ENCODE data around the gene PCDH9.
"Not testable (repeated sequence)": the region's sequence is repeated elsewhere in the genome, so short reads cannot be mapped to it uniquely, and the experiment has no call there.

Gene PCDH9

GRCh38 chr13:66886264-66886663 lies 343.9 kb downstream of the PCDH9 start:
- DNase-seq, result no peak

DNA sequence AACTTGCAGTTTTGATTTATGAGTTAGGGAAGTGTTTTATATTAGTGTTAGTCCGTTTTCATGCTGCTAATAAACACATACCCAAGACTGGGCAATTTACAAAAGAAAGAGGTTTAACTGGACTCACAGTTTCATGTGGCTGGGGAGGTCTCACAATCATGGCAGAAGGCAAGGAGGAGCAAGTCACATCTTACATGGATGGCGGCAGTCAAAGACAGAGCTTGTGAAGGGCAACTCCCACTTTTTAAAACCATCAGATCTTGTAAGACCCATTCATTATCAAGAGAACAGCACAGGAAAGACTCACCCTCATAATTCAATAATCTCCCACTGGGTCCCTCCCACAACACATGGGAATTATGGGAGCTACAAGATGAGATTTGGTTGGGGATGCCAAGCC lies 349.0 kb downstream of the PCDH9 start:
- not testable (repeated sequence) for DNase-seq

GRCh38 chr13:66879988-66880387 lies 350.1 kb downstream of the PCDH9 start:
- no peak for DNase-seq

DNA sequence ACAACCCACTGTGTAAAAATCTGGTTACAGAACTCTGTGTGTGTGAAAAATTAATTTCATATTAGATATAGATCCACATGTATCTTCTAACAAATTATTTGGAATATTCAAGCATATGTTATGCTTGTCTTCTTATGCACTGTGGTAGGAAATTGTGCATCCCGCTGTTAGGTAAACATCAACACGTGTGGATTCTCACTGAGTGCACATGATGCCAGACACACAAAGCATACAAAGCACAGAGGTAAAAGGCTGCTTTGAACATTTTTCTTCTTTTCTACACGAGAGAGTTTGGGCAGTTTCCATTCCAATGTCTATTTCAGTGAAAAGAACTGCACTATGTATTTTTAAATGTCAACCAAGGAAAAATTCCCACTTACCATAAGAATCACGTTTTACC lies 354.9 kb downstream of the PCDH9 start:
- DNase-seq, result no peak

DNA sequence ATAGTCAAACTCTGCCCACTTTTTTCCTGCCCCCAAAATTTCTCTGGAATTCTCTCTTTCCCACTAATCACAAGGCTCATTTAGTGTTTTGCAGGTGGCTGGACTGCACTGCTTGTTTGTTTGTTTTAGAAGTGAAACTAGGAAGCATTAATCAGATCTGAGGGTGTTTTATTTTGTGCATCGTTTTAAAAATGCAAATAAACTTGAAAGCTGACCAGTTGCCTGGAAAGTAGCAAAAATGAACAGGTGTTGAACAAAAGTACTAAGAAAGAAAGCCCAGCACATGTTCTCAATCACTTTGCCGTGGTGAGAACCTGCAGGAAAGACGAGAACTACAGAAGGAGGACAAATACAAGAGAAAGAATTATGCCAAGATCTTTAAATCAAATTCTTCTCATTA lies 365.5 kb downstream of the PCDH9 start:
- no peak for DNase-seq

- no peak for DNase-seq
Observed at GRCh38 chr13:66860878-66861417, 369.2 kb downstream of the PCDH9 start.

DNA sequence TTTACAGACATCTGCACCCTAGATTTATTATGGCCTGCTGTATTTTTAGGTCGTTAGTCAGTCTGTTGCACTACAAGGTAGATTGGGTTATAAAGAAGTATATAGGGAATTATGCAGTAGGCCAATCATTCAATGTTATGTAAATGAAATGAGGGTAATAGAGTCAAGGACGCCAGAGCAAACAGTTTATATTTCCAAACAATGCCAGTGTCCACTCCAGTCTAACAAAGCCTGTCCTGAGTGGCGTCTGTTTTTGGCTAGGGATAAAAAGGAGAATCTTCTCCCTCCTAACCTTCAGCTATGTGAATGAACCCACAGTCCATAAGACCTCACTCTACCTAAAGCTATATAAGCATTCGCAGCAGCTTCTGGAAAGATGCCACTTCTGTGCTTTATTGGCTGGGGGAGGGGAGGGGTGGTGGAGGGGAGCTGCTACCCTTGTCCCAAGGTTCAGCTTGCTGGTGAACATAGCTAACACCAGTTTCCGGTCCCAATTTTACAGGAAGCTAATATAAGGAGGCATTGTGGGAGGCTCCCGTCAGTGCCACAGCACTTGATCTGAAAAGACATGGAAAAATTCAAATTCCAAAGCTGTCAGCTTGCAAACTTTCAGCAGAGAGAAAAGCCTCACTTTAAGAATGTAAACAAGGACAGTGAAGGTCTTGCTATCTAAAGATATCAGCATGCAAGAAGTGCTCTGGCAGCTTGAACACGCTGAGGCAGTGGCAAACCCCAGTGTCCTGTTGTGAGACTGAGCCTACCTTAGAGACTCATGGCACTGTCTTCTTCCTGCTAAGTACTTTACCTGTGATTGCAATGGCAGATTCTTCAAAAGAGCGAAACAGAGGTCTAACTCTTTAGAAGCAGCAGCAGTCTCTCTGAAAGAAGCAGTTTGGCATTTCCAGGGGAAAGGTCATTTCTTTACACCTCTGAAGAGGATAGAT lies 369.9 kb downstream of the PCDH9 start:
- no peak for DNase-seq

DNA sequence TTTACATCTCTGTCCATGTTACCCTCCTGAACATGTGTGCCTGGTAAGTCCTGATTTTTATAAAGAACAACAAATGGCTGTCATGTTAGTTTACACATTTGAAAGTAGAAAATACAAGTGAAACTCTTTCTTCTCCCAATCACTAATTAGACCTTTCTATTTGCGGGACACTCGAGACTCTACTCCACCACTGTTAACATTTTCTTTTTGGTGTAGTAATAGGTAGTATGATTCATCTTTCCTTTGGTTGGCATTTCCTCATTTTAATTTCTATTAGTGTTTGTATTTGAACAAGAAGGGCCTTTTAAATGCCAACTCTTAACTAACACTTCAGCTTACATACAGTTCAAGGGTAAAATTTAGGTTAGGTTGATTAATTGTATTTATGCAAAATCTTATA lies 371.1 kb downstream of the PCDH9 start:
- DNase-seq, result no peak

DNA sequence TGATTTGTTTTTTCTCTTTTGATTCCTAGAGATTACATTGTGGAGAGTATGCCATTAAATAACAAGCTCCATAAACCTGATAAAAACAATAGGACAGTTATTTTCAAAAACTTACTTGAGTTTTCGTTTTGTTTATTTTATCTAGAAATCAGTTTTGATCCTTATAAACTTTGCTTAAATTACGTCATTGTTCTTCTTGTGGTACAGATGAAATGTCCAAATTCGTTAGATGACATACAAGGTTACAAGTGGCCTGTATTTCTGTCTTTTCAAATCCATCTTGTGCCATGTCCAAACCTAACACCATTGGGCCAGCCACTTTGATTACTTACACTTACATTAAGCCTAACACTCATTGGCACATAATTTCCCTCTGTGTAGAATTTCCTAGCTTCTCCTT lies 372.0 kb downstream of the PCDH9 start:
- no peak for DNase-seq

GRCh38 chr13:66855131-66855530 lies 375.0 kb downstream of the PCDH9 start:
- no peak for DNase-seq

- DNase-seq, result no peak
Observed at GRCh38 chr13:66853564-66853963, 376.6 kb downstream of the PCDH9 start.

DNA sequence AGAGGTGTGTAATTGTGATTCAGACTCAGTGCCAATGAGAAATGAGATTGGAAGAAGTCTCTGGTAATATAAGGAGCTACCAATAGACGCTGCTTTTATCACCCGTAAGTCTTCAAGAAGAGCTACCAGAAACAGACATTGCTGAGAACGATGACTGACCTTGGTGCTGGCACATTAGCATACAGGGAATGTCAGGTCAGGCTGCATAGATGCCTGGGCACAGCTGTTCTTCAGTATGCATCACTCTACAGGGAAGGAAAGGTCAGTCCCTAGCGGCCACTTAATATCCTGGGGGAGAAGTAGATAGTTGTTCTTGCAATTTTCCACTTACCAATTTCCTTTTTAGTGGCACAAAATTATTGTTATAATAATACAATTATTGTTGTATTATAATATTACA lies 380.4 kb downstream of the PCDH9 start:
- DNase-seq, result no peak

DNA sequence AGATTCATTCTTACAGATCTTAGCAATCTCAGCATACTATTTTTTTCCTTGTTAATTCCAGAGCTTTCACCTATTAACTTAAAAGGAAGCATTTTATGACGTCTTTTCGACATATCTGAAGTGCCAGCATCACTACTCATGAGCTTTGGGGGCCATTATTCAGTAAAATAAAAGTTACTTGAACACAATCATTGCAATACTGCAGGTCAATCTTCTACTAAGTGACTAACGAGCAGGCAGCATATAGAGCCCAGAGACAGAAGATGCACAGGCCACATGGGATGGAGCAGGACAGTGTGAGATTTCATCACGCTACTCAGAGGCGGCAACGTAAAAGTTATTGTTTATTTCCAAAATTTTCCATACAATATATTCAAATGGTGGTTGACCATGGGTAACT lies 382.6 kb downstream of the PCDH9 start:
- no peak for DNase-seq

- no peak for DNase-seq
Observed at GRCh38 chr13:66845393-66845792, 384.7 kb downstream of the PCDH9 start.

DNA sequence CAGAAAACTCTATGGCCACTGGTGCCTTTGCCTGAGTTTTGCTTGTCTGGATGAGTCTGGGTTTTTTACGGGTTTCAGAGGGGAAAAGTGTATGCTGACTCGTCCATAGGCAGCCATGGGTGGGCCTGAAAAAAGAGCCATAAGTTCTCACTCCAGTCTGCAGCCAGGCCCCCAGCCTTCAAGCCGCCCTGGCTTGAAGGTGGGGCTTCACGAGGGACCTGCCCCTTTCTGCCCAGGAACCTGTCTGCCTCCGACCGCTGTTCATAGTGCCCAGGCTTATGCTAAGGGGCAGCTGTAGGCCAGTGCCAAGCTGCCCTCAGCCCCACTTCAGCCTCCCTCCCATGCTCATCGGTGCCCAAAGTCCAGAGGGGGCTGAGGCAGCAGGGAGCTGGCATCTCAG lies 385.2 kb downstream of the PCDH9 start:
- no peak for DNase-seq

DNA sequence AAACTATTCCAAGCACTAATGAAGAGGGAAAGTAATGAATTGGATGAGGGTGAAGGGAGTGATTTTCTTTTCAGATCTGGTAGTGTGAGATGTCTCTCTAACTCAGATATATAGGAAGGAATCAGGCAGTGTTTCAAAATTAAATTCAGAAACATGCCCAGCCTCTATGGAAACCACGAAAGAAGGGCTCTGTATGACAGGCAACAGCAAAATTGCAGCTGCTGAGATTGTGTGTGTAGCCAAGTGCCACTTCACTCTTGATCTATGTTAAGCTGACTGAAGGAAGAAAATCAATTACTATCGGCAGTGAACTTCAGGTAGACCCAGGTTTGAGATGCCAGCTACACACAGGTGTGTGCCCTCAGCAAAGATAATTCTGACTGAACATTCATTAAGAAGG lies 387.4 kb downstream of the PCDH9 start:
- no peak for DNase-seq

GRCh38 chr13:66840621-66841020 lies 389.5 kb downstream of the PCDH9 start:
- DNase-seq, result no peak

GRCh38 chr13:66837246-66837645 lies 392.9 kb downstream of the PCDH9 start:
- DNase-seq, result no peak

DNA sequence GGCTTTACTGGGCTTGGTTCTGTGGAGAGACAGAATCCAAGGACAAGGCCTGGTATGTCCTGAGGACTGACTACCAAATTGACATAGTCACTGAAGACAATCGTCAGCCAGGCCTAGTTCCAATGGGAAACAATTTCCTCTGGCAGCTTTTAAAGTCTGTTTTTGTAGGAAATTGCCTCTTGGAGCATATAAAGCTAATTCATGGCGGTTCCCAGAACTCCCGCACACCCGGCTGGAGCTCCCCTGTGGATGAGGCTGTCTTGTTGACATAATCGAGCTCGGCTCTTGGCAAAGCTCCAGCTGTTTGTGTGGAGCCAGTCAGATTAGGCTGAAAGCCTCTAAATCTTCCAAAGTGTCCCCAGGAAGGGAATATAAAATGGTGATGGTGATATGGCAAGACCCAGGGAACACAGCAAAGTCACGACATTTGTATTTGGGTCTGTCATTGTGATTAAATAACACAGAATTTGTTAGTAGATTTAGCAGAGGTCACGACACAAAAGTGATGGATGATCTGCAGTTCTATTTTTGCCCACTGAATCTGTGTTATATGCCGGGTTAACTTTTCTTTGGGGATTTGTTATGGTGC lies 395.0 kb downstream of the PCDH9 start:
- no peak for DNase-seq

DNA sequence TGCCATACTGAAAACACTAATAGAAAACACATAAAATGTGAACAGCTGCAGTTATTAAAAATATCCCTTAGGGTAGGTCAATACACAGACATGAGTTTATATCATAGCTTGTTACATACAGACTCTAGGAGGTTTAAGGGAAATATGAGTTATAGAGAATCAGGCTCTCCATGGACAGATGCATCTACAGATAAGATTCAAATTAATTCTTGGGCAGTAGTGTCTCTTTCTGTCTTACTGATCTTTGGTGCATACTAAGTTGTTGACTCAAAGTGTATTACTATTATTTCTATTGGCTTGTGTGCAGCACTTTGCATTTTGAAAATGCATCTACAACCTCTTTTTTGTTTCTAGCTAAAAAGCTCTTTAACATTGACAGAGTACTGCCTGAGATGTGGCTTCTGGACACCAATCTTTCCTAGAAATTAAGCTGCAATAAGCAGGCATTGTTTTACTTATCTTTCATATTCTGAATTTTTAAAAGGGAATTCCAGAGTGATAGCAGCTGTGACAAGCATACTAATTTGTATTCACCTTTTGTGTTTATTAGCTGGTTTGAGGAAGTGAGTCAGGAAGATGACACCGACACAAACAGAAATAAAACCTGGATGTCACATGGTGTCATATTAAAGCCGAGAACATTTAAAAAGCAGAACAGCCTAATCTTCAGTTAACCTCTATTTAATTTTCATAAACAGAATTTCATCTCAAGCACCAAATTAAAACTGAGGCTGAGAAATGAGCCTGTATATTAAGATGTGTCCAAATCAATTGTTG lies 399.0 kb downstream of the PCDH9 start:
- DNase-seq, result no peak

DNA sequence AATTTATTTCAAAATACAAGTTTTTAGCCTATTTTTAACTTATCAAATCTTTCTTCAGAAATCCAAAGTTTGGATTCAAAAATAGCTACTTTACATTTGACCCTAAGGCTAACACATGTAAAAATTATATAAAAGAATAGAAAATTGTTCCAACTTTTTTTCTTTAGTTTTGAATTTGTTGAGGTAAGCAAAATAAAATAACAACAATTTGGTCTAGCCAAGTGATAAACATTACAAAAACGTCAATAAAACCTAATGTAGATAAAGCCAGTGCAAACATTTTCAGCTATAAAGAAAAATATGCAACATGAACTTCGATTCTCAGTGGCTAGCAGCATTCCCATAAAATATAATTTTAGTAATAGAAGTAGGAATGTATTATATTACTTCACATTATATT lies 400.3 kb downstream of the PCDH9 start:
- no peak for DNase-seq

DNA sequence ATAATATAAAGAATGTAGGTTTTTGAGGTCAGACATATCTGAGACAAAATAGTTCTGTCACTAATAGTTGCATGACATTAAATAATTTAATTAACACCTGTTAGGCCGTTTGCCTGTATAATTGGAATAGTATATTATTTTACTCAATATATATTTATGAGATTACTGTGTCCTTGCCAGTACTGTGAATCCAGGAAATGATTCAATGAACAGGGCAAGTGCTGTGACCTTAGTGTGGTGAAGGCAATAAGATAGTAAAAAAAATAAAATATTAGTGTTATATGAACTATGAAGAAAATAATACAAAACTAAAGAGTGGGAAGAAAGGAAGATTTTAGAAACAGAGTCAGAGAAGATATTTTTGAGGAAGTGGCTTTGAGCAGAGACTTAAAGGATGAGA lies 403.7 kb downstream of the PCDH9 start:
- DNase-seq, result no peak

DNA sequence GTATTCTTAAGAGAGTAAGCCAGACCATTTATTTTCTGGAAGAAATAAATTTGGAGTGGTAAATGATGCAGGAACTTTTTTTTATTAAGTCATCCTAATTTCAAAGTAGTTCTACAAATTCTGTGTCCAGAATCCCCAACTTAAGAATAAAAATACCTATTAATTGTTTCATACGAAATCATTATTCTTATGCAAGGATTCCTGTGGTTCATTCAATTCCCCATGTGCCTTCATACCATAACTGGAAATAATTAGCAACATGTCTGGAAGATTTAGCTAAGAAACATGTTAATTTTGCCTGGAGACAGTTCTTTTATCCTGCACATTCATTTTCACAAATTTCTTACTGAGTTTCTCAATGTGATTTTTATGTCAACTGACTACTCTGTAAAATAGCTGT lies 408.6 kb downstream of the PCDH9 start:
- DNase-seq, result no peak

- no peak for DNase-seq
Observed at GRCh38 chr13:66811455-66811854, 418.7 kb downstream of the PCDH9 start.

Measured in DMS79 treated with DMSO at 0.1 percent for 48 hours (cell line).